ENCODE results near the gene COL9A3. TPM values are rescaled to one million over a fixed set of nuclear protein-coding genes. Genes with fewer than 3 reads are reported as not detected.

Gene COL9A3
- total and polyA plus RNA-seq, 2 donors: 4.1 to 7.0 TPM

- Histone ChIP-seq H3K9me3 (ENCODE audit: control insufficient read depth in 2 of 2, insufficient read depth in 1 of 2, low read length in 1 of 2) (no peaks in the 10 kb centered on the region), H3K27me3 (ENCODE audit: control insufficient read depth in 2 of 2, insufficient read depth in 1 of 2, low read length in 1 of 2) (peaks cover 0 to 19% of the 10 kb centered on the region in 2 donors), H3K4me1 (ENCODE audit: control insufficient read depth in 2 of 2, insufficient read depth in 2 of 2, low read length in 2 of 2) (peaks cover 10 to 54% of the 10 kb centered on the region in 2 donors), H3K36me3 (ENCODE audit: control insufficient read depth in 2 of 2, insufficient read depth in 2 of 2, low read length in 1 of 2) (peaks cover 8 to 20% of the 10 kb centered on the region in 2 donors), H3K4me3 (ENCODE audit: low read length in 2 of 2) (no peak overlapping the region), H3K27ac (ENCODE audit: low read depth in 1 of 2, low read length in 1 of 2) (peak overlapping the region in 1 of 2 donors; percentile 51)
- DNase-seq (ENCODE audit: low read depth in 6 of 9, low spot score in 9 of 9): no peak
- WGBS: 87% methylated on average over 13 of the region's 13 CpGs
Observed at GRCh38 chr20:62876501-62876901, 59.7 kb downstream of the COL9A3 start.

GRCh38 chr20:62876902-62877816 is 60.3 kb downstream of the COL9A3 start:
- WGBS: 82% methylated on average over 48 of the region's 48 CpGs
- Histone ChIP-seq H3K27ac (ENCODE audit: low read depth in 1 of 2, low read length in 1 of 2) (peak overlapping the region in 1 of 2 donors; percentile 18), H3K4me3 (ENCODE audit: low read length in 2 of 2) (no peak overlapping the region), H3K9me3 (ENCODE audit: control insufficient read depth in 2 of 2, insufficient read depth in 1 of 2, low read length in 1 of 2) (no peaks in the 10 kb centered on the region), H3K27me3 (ENCODE audit: control insufficient read depth in 2 of 2, insufficient read depth in 1 of 2, low read length in 1 of 2) (peaks cover 0 to 19% of the 10 kb centered on the region in 2 donors), H3K36me3 (ENCODE audit: control insufficient read depth in 2 of 2, insufficient read depth in 2 of 2, low read length in 1 of 2) (peaks cover 15 to 26% of the 10 kb centered on the region in 2 donors), H3K4me1 (ENCODE audit: control insufficient read depth in 2 of 2, insufficient read depth in 2 of 2, low read length in 2 of 2) (peaks cover 10 to 54% of the 10 kb centered on the region in 2 donors)
- no peak for DNase-seq (ENCODE audit: low read depth in 6 of 9, low spot score in 9 of 9)

- Histone ChIP-seq H3K27me3 (ENCODE audit: control insufficient read depth in 2 of 2, insufficient read depth in 1 of 2, low read length in 1 of 2) (peaks cover 0 to 17% of the 10 kb centered on the region in 2 donors), H3K4me1 (ENCODE audit: control insufficient read depth in 2 of 2, insufficient read depth in 2 of 2, low read length in 2 of 2) (peaks cover 10 to 46% of the 10 kb centered on the region in 2 donors), H3K36me3 (ENCODE audit: control insufficient read depth in 2 of 2, insufficient read depth in 2 of 2, low read length in 1 of 2) (peaks cover 17 to 28% of the 10 kb centered on the region in 2 donors), H3K4me3 (ENCODE audit: low read length in 2 of 2) (no peak overlapping the region), H3K27ac (ENCODE audit: low read depth in 1 of 2, low read length in 1 of 2) (no peak overlapping the region), H3K9me3 (ENCODE audit: control insufficient read depth in 2 of 2, insufficient read depth in 1 of 2, low read length in 1 of 2) (no peaks in the 10 kb centered on the region)
- 96% methylated on average over 20 of the region's 20 CpGs for WGBS
- DNase-seq (ENCODE audit: low read depth in 6 of 9, low spot score in 9 of 9): no peak
Observed at GRCh38 chr20:62878244-62879038, 61.6 kb downstream of the COL9A3 start.

- Histone ChIP-seq H3K9me3 (ENCODE audit: control insufficient read depth in 2 of 2, insufficient read depth in 1 of 2, low read length in 1 of 2) (no peaks in the 10 kb centered on the region), H3K4me3 (ENCODE audit: low read length in 2 of 2) (no peak overlapping the region), H3K4me1 (ENCODE audit: control insufficient read depth in 2 of 2, insufficient read depth in 2 of 2, low read length in 2 of 2) (peaks cover 8 to 37% of the 10 kb centered on the region in 2 donors), H3K36me3 (ENCODE audit: control insufficient read depth in 2 of 2, insufficient read depth in 2 of 2, low read length in 1 of 2) (peaks cover 17 to 28% of the 10 kb centered on the region in 2 donors), H3K27me3 (ENCODE audit: control insufficient read depth in 2 of 2, insufficient read depth in 1 of 2, low read length in 1 of 2) (peaks cover 0 to 17% of the 10 kb centered on the region in 2 donors), H3K27ac (ENCODE audit: low read depth in 1 of 2, low read length in 1 of 2) (no peak overlapping the region)
- WGBS: 93% methylated on average over 80 of the region's 80 CpGs
- DNase-seq (ENCODE audit: low read depth in 6 of 9, low spot score in 9 of 9): no peak
Observed at GRCh38 chr20:62879275-62880146, 62.7 kb downstream of the COL9A3 start.

- Histone ChIP-seq H3K36me3 (ENCODE audit: control insufficient read depth in 2 of 2, insufficient read depth in 2 of 2, low read length in 1 of 2) (peaks cover 19 to 28% of the 10 kb centered on the region in 2 donors), H3K27me3 (ENCODE audit: control insufficient read depth in 2 of 2, insufficient read depth in 1 of 2, low read length in 1 of 2) (peaks cover 0 to 17% of the 10 kb centered on the region in 2 donors), H3K9me3 (ENCODE audit: control insufficient read depth in 2 of 2, insufficient read depth in 1 of 2, low read length in 1 of 2) (no peaks in the 10 kb centered on the region), H3K4me3 (ENCODE audit: low read length in 2 of 2) (no peak overlapping the region), H3K27ac (ENCODE audit: low read depth in 1 of 2, low read length in 1 of 2) (no peak overlapping the region), H3K4me1 (ENCODE audit: control insufficient read depth in 2 of 2, insufficient read depth in 2 of 2, low read length in 2 of 2) (peaks cover 4 to 31% of the 10 kb centered on the region in 2 donors)
- DNase-seq (ENCODE audit: low read depth in 6 of 9, low spot score in 9 of 9): no peak
- WGBS: 98% methylated on average over 37 of the region's 37 CpGs
Observed at GRCh38 chr20:62880147-62880934, 63.5 kb downstream of the COL9A3 start.

- no peak for DNase-seq (ENCODE audit: low read depth in 6 of 9, low spot score in 9 of 9)
- H3K27ac ChIP-seq (ENCODE audit: low read depth in 1 of 2, low read length in 1 of 2): no peak overlapping the region
- no peak overlapping the region for H3K4me3 ChIP-seq (ENCODE audit: low read length in 2 of 2)
- WGBS: 98% methylated on average over 45 of the region's 45 CpGs
- H3K36me3 ChIP-seq (ENCODE audit: control insufficient read depth in 2 of 2, insufficient read depth in 2 of 2, low read length in 1 of 2): peaks cover 26 to 35% of the 10 kb centered on the region in 2 donors
- peaks cover 0 to 17% of the 10 kb centered on the region in 2 donors for H3K27me3 ChIP-seq (ENCODE audit: control insufficient read depth in 2 of 2, insufficient read depth in 1 of 2, low read length in 1 of 2)
- no peaks in the 10 kb centered on the region for H3K9me3 ChIP-seq (ENCODE audit: control insufficient read depth in 2 of 2, insufficient read depth in 1 of 2, low read length in 1 of 2)
- peaks cover 4 to 25% of the 10 kb centered on the region in 2 donors for H3K4me1 ChIP-seq (ENCODE audit: control insufficient read depth in 2 of 2, insufficient read depth in 2 of 2, low read length in 2 of 2)
Observed at GRCh38 chr20:62880935-62881661, 64.2 kb downstream of the COL9A3 start.

DNA sequence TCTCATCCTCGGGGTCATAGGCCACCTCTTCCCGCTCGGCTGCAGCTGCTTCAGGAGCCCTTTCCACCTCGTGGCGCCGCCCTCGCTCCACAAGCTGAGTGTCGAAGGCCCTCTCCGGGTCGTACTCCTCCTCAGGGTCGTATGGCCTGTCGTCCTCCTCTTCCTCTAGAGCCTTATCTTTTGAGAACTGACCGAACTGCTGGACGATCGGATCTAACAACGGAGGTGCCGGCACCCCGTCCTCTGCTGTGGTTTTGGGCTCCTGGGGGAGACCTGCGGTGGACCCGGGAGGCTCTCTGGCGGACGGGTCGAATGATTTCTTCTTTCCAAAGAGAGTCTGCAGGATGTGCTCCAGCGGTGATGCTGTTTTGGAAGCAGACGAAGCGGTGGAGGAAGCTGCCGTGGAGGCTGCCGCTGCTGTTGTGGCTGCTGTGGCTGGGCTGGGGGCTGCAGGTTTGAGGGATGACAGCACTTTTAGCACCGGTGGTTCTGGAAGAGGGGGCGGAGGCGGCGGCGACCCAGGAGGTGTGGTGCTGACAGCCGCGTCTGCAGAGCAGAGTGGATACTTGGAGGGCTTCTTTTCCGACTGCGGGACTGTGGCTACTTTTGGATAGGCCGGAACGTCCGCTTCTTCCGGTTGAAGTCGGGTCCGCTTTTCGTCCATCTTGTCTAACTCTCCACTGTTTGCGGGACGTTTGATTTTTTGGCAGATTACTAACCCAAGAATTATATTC is 65.0 kb downstream of the COL9A3 start:
- Histone ChIP-seq H3K27ac (ENCODE audit: low read depth in 1 of 2, low read length in 1 of 2) (no peak overlapping the region), H3K36me3 (ENCODE audit: control insufficient read depth in 2 of 2, insufficient read depth in 2 of 2, low read length in 1 of 2) (peaks cover 33 to 42% of the 10 kb centered on the region in 2 donors), H3K27me3 (ENCODE audit: control insufficient read depth in 2 of 2, insufficient read depth in 1 of 2, low read length in 1 of 2) (peaks cover 0 to 17% of the 10 kb centered on the region in 2 donors), H3K4me3 (ENCODE audit: low read length in 2 of 2) (no peak overlapping the region), H3K9me3 (ENCODE audit: control insufficient read depth in 2 of 2, insufficient read depth in 1 of 2, low read length in 1 of 2) (no peaks in the 10 kb centered on the region), H3K4me1 (ENCODE audit: control insufficient read depth in 2 of 2, insufficient read depth in 2 of 2, low read length in 2 of 2) (peaks cover 4 to 25% of the 10 kb centered on the region in 2 donors)
- no peak for DNase-seq (ENCODE audit: low read depth in 6 of 9, low spot score in 9 of 9)
- 97% methylated on average over 46 of the region's 46 CpGs for WGBS
